Activated naive CD4-positive, alpha-beta T cell treated with anti-CD3 and anti-CD28 coated beads, Interleukin-2, amount 50 U/mL, for 24 hours (primary cell): Measurements from ENCODE around the gene RFC4.
"Not testable (repeated sequence)": the region's sequence is repeated elsewhere in the genome, so short reads cannot be mapped to it uniquely, and the experiment has no call there.

Source experiments
- H3K27ac Mint-ChIP-seq: one replicate; pipeline ENCODE4 v1.8.0; 2021; ENCODE audit warnings: mild to moderate bottlenecking, mixed read lengths
- H3K27me3 Mint-ChIP-seq: one replicate; pipeline ENCODE4 v1.8.0; 2021; ENCODE audit warnings: mixed read lengths
- H3K36me3 Mint-ChIP-seq: one replicate; pipeline ENCODE4 v1.8.0; 2021; ENCODE audit warnings: mixed read lengths
- H3K4me1 Mint-ChIP-seq: one replicate; pipeline ENCODE4 v1.8.0; 2021; ENCODE audit warnings: mixed read lengths
- H3K4me3 Mint-ChIP-seq: one replicate; pipeline ENCODE4 v1.8.0; 2021; ENCODE audit warnings: mild to moderate bottlenecking, mixed read lengths
- H3K9me3 Mint-ChIP-seq: one replicate; pipeline ENCODE4 v1.8.0; 2021; ENCODE audit warnings: mixed read lengths

RFC4 gene

DNA sequence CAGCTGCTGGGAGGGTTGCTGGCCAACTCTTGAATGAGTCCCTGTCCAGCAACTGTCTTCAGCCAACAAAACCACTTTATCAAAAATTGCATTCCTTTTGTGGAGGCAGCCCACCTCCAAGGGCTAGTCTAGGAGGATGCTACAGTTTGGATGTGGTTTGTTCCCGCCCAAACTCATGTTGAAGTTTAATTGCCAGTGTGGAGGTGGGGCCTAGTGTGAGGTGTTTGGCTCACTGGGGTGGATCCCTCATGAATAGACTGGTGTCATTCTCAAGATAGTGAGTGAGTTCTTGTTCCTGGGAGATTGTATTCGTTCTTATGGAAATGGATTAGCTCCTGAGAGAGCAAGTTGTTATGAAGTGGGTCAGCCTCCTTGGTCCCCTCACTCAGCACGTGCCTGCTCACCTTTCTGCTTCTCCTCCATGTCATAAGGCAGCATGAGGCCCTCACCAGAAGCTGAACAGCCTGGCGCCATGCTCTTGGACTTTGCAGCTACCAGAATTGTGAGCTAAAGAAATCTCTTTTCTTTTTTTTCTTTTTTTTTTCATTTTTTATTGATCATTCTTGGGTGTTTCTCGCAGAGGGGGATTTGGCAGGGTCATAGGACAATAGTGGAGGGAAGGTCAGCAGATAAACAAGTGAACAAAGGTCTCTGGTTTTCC is 4.2 kb upstream of the RFC4 start:
- H3K4me1 Mint-ChIP-seq, result peaks cover 11% of the 10 kb centered on the region
- H3K9me3 Mint-ChIP-seq, result no peaks in the 10 kb centered on the region
- no peaks in the 10 kb centered on the region for H3K36me3 Mint-ChIP-seq
- H3K27ac Mint-ChIP-seq, result no peak overlapping the region
- peaks cover 2% of the 10 kb centered on the region for H3K27me3 Mint-ChIP-seq
- no peak overlapping the region for H3K4me3 Mint-ChIP-seq

DNA sequence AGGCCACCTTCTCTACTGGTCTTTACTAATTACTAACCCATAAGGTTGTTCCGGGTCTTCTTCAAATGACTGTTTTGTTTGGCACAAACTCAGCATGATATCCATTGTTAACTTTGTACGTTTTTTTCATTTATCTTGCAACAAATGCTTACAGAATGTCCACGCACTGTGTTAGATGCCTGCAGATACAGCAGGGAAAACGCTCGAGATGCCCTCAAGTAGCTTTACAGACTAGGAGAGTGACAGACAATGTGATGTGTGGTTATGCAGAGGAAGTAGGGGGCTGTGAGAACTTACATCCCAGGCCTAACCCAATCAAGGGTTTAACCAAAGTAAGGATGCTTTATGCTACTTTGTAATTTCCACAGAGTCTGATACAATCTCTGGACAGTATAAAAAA is 949 bp upstream of the RFC4 start:
- Mint-ChIP-seq H3K4me3 (peak overlapping the region; percentile 92), H3K27ac (peak overlapping the region; percentile 92), H3K36me3 (peaks cover 2% of the 10 kb centered on the region), H3K4me1 (peaks cover 11% of the 10 kb centered on the region), H3K27me3 (no peaks in the 10 kb centered on the region), H3K9me3 (no peaks in the 10 kb centered on the region)

DNA sequence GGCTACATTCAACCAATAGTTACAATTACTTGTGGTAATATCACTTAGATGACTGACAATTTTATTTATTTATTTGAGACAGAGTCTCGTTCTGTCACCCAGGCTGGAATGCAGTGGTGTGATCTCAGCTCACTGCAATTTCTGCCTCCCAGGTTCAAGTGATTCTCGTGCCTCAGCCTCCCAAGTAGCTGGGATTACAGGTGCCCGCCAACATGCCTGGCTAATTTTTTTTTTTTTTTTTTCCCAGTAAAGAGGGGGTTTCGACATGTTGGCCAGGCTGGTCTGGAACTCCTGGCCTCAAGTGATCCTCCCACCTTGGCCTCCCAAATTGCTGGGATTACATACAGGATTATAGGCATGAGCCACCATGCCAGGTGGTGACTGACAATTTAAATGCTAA is 2.8 kb downstream of the RFC4 start:
- H3K27me3 Mint-ChIP-seq, H3K36me3 Mint-ChIP-seq, H3K4me3 Mint-ChIP-seq, H3K9me3 Mint-ChIP-seq, H3K27ac Mint-ChIP-seq: not testable (repeated sequence)
- H3K4me1 Mint-ChIP-seq, result peaks cover 27% of the 10 kb centered on the region

DNA sequence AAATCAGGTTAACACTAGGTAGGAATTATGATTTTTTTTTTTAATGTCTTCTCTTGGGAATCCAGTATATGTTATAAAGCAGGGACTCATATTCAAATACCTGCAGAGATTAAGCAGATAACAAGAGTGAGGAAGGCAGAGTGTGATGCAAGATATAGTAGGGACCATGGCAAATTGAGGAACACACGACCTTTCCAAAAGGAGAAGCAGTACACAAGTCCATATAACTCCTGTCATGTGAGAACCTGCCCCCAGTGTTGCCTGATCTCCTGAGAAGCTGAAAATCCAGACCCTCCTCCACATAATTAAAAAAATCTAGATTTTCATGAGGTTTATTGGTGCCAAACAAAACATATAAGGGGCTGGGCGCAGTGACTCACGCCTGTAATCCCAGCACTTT is 3.6 kb downstream of the RFC4 start:
- H3K36me3 Mint-ChIP-seq, result peaks cover 10% of the 10 kb centered on the region
- peaks cover 30% of the 10 kb centered on the region for H3K4me1 Mint-ChIP-seq
- no peak overlapping the region for H3K4me3 Mint-ChIP-seq
- no peaks in the 10 kb centered on the region for H3K9me3 Mint-ChIP-seq
- no peaks in the 10 kb centered on the region for H3K27me3 Mint-ChIP-seq
- no peak overlapping the region for H3K27ac Mint-ChIP-seq

DNA sequence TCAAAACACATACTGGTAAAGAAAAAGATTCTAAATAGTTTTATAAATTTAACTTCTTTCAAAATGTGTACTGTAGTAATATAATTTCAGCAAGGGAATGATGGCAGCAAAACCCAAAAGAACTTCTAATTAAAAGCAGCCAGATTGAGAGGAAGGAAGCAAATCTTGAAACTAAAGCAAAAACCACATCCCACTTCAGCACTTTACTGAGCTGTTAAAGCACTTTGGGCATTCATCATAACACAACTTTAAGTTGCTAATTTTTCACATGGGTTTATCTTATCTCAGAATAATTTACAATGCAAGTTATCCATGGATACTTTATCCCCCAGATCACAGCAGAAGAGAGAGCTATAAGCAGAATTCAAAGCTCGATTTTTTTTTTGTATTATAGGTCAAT is 6.0 kb downstream of the RFC4 start:
- Mint-ChIP-seq H3K9me3 (no peaks in the 10 kb centered on the region), H3K4me1 (peaks cover 19% of the 10 kb centered on the region), H3K27me3 (no peaks in the 10 kb centered on the region), H3K36me3 (peaks cover 12% of the 10 kb centered on the region), H3K4me3 (no peak overlapping the region), H3K27ac (no peak overlapping the region)

DNA sequence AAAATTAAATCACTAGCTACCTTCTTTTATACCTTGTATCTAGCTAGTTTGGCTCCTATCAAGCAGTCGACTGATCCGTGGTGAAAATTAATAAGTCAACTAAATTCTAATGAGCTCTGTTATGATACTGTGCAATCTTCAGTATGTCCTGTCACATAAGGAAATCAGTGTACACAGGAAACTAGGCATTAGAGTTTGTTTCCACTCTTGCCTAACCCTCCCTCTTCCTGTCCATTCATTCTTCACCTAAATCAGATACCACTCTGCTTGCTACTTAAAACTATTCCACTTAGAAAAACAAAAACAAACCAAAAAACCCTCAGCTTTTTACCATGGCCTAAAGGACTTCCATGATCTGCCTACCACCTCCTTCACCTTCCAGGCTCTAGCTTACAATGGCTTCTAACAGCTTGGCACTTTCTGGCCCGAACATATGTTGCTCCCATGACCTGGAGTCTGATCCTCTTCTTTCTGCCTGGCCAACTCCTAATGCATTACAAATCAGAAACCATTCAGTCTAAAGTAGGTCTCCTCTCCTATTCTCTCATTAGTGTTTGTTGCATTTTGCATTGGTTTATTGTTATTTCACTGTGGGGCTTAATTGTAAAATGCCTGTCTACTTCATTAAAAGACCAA is 7.9 kb downstream of the RFC4 start:
- no peaks in the 10 kb centered on the region for H3K9me3 Mint-ChIP-seq
- H3K4me3 Mint-ChIP-seq, result no peak overlapping the region
- H3K36me3 Mint-ChIP-seq, result peaks cover 15% of the 10 kb centered on the region
- no peak overlapping the region for H3K27ac Mint-ChIP-seq
- no peaks in the 10 kb centered on the region for H3K27me3 Mint-ChIP-seq
- peaks cover 19% of the 10 kb centered on the region for H3K4me1 Mint-ChIP-seq

DNA sequence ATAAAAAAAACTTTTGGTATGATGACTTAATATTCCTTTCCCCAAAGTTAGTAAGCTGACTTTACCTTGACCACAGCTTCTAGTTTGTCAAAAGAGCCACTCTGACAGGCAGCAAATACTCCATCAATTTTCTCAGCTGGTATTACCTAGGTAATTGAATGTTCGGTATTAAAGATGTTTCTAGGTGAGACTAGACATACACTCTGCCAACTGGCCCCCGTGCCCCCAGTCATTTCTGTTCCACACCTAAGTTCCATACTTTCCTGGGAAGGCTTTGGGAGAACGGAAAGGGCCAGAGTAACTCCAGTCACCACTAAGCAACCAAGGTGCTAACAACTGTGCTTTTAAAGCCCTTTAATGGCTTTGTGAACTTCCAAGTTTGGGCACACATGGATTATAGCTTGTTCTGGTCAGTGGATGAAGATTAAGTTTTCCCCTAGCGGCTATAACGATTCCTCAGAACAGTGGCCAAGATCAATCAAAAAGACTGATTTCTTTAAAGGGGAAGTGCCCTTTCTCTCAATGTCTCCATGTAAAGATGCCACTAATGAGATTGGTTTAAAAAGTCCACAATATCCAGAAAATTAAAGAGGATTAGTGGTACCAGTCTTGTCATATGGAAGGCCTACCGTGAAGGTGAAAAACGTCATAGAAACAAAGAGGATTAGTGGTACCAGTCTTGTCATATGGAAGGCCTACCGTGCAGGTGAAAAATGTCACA is 15.9 kb downstream of the RFC4 start:
- Mint-ChIP-seq H3K4me3 (peak overlapping the region; percentile 39), H3K4me1 (peaks cover 40% of the 10 kb centered on the region), H3K36me3 (peaks cover 41% of the 10 kb centered on the region), H3K9me3 (no peaks in the 10 kb centered on the region), H3K27me3 (no peaks in the 10 kb centered on the region), H3K27ac (peak overlapping the region; percentile 71)

DNA sequence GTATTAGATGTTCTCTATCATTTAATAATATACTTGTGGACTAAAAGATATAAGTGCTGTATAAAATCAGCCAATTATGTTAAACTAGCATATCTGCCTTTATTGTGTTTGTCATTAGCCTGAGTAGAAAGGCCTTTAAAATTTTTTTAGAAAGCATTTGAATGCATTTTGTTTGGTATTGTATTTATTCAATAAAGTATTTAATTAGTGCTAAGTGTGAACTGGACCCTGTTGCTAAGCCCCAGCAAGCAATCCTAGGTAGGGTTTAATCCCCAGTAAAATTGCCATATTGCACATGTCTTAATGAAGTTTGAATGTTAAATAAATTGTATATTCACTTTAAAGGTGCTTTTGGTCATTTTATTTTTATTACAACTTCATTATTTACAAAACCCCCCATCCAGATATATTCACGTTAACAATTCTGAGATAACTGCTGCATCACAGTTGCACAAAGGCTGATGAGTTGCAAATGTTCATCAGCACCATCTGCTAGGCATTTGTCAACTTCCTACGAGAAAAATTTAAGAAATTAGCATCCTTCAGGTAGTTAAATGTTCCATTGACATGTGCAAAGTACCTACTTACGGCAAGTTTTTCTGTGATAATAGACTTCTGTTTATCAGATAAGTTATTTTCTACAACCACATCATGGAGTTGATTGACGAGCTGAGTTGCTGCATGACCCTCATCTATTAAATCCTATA is 16.6 kb downstream of the RFC4 start:
- Mint-ChIP-seq H3K27me3 (no peaks in the 10 kb centered on the region), H3K36me3 (peaks cover 48% of the 10 kb centered on the region), H3K9me3 (no peaks in the 10 kb centered on the region), H3K27ac (peak overlapping the region; percentile 71), H3K4me3 (peak overlapping the region; percentile 39), H3K4me1 (peaks cover 44% of the 10 kb centered on the region)

DNA sequence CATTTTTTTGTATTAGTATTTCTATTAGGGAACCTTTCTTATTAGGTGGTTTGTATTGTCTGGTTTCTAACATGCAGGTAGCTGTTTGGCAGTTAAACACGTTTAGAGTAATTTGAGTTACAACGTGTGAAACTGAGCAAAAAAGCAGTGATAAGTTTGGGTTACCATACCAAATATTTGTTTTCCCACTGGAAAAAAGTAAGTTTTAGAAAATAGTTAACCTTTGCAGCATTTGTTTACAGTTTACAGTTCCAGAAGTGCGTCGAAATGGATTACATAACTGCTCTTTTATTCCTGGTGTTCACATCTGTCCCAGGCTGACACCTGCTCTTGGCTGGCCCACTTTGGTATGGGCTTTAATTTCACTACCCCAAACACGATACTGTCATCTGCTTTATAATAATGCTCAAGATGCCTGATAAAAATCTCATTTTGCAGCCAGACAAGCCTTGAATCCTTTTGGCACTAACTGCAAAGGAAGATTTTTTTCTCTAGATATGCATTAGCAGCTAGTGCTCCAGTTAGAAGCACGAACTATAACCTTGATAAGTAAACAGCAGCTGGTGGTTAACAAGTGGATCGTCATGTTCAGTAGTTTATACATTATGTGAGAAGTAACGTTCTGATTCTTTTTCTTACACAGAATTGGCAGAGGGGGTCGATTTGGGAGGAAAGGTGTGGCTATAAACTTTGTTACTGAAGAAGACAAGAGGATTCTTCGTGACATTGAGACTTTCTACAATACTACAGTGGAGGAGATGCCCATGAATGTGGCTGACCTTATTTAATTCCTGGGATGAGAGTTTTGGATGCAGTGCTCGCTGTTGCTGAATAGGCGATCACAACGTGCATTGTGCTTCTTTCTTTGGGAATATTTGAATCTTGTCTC is 17.6 kb downstream of the RFC4 start:
- no peaks in the 10 kb centered on the region for H3K27me3 Mint-ChIP-seq
- H3K4me1 Mint-ChIP-seq, result peaks cover 44% of the 10 kb centered on the region
- H3K36me3 Mint-ChIP-seq, result peaks cover 52% of the 10 kb centered on the region
- H3K9me3 Mint-ChIP-seq, result no peaks in the 10 kb centered on the region
- peak overlapping the region; percentile 98 for H3K27ac Mint-ChIP-seq
- H3K4me3 Mint-ChIP-seq, result peak overlapping the region; percentile 97

DNA sequence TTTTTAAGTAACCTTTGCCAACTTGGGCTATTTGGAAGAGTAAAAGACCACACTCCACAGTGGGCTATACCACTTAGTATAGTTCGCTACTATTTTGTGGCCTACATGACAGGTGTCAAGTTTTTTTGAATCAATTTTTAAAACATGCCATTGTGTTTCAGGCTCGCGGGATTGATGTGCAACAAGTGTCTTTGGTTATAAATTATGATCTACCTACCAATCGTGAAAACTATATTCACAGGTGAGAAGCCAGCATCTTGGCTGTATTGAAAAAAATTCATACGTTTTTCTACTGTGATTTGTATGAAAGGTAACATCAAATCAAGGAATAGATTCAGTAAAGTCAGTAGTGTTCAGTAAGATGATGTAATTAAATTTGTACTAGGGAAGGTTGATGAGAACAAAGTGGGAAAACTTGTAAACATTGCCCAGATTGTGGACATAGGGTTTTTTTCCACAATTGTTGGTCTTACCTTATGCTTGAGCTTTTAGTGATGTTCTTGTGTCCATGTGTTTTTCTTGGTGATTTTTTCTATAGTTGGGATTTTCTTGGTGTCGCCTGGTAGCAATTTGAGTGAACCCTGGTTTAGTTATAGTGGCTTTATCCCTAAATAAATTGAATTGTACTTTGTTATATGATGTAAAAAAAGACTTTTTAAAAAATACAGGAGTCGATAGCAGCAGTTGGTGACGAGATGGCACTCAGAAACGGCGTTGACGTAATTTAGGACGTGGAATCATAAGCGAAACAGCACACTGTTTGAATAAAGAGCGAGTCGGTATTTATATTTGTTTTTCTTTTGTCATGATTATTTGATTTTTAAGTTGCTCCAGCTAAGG is 18.4 kb downstream of the RFC4 start:
- H3K36me3 Mint-ChIP-seq, result peaks cover 53% of the 10 kb centered on the region
- peaks cover 44% of the 10 kb centered on the region for H3K4me1 Mint-ChIP-seq
- H3K9me3 Mint-ChIP-seq, result no peaks in the 10 kb centered on the region
- H3K4me3 Mint-ChIP-seq, result peak overlapping the region; percentile 97
- H3K27me3 Mint-ChIP-seq, result no peaks in the 10 kb centered on the region
- peak overlapping the region; percentile 98 for H3K27ac Mint-ChIP-seq

DNA sequence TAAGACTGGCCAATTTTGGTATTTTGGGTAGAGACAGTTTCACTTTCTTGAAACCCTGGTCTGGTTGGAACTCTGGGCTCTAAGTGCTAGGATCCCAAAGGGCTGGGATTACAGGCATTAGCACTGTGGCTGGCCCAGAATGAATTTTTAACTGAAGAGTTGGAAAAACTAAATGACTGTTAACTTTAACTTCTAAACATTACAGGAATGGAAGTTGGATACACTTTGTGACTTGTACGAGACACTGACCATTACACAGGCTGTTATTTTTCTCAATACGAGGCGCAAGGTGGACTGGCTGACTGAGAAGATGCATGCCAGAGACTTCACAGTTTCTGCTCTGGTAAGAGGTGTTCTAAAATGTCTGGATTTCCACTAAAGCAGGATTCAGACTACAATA is 19.4 kb downstream of the RFC4 start:
- no peaks in the 10 kb centered on the region for H3K9me3 Mint-ChIP-seq
- H3K4me3 Mint-ChIP-seq, result peak overlapping the region; percentile 97
- no peaks in the 10 kb centered on the region for H3K27me3 Mint-ChIP-seq
- H3K4me1 Mint-ChIP-seq, result peaks cover 50% of the 10 kb centered on the region
- peak overlapping the region; percentile 98 for H3K27ac Mint-ChIP-seq
- peaks cover 53% of the 10 kb centered on the region for H3K36me3 Mint-ChIP-seq

DNA sequence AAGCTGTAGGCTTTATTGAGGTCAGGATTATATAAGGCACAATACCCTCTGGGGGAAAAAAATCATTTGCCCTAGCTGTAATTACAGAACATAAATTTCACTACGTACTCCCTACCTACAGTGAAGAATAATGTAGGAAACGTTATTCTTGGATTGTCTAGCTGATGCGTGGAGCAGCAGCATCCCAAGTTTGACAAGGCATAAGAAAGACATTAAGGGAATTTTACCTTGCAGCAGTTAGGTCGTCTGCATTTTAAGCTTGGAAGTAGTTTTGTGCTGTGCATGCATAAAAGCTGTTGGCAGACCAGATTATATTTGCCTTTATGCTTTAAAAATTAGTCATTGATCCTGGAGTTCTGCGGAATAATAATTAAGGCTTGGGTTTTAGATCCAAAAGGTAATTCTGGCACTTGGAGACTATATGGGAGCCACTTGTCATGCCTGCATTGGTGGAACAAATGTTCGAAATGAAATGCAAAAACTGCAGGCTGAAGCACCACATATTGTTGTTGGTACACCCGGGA is 20.7 kb downstream of the RFC4 start:
- Mint-ChIP-seq H3K36me3 (peaks cover 51% of the 10 kb centered on the region), H3K27ac (peak overlapping the region; percentile 98), H3K4me3 (peak overlapping the region; percentile 97), H3K27me3 (no peaks in the 10 kb centered on the region), H3K9me3 (no peaks in the 10 kb centered on the region), H3K4me1 (peaks cover 47% of the 10 kb centered on the region)

DNA sequence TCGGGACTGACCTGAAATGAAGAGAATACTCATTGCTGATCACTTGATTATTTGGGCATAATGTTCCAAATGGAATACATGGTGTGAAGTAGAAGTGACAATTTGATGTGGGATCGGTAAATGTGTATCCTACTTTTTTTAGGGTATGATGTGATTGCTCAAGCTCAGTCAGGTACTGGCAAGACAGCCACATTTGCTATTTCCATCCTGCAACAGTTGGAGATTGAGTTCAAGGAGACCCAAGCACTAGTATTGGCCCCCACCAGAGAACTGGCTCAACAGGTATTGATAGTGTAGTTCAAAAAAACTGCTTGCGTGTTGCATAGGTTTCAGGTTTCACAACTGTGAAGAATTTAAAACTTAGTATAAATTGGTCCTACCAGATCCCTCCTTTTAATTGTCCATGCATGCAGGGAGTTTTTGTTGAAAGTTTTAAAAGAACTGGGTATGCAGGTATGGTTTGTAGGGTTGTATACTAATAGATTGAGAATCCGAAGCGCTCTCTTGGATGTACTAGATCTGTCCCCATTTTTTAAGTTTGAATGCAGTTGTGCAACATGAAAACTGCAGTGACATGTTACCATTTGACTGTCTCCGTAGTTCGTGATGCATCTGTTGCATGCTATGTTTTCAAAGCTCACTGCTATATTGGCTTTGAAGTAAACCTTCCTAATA is 21.3 kb downstream of the RFC4 start:
- H3K4me3 Mint-ChIP-seq, result peak overlapping the region; percentile 97
- peaks cover 51% of the 10 kb centered on the region for H3K36me3 Mint-ChIP-seq
- no peaks in the 10 kb centered on the region for H3K9me3 Mint-ChIP-seq
- H3K27me3 Mint-ChIP-seq, result no peaks in the 10 kb centered on the region
- H3K27ac Mint-ChIP-seq, result peak overlapping the region; percentile 98
- H3K4me1 Mint-ChIP-seq, result peaks cover 47% of the 10 kb centered on the region
